ENCODE measurements around the gene ZNF507.

DNA sequence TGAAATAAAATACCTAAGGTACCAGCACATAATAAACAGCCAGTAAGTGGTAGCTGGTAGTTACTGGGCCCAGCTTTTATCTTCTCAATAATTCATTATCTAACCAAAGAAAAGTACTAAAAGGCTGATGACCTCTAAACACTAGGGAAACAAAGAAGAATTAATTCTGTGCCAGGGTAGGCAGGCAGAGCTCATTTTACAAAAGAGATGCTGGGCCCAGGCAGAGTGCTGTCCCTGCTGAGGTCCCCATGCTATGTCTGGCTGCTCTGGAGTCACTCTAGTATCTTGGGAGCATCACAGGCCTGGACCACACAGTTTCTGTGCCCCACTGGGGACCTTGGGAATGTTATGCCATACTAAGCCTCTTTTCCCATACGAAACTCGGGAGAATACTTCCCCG, 18.2 kb downstream of the ZNF507 start:
- TF ChIP-seq TAF1 (IDR thresholded peaks at IDR 0.05; ENCODE audit: low read depth, low read length), result no peak
- no peak for TF ChIP-seq ZNF274 (IDR thresholded peaks at IDR 0.05; ENCODE audit: borderline replicate concordance, extremely low read depth, low read length)
- no peak for TF ChIP-seq POLR2A (IDR thresholded peaks at IDR 0.05; ENCODE audit: control extremely low read depth in 1 of 2, low read depth in 2 of 2, low read length in 2 of 2)
- TF ChIP-seq, protein P1, sequence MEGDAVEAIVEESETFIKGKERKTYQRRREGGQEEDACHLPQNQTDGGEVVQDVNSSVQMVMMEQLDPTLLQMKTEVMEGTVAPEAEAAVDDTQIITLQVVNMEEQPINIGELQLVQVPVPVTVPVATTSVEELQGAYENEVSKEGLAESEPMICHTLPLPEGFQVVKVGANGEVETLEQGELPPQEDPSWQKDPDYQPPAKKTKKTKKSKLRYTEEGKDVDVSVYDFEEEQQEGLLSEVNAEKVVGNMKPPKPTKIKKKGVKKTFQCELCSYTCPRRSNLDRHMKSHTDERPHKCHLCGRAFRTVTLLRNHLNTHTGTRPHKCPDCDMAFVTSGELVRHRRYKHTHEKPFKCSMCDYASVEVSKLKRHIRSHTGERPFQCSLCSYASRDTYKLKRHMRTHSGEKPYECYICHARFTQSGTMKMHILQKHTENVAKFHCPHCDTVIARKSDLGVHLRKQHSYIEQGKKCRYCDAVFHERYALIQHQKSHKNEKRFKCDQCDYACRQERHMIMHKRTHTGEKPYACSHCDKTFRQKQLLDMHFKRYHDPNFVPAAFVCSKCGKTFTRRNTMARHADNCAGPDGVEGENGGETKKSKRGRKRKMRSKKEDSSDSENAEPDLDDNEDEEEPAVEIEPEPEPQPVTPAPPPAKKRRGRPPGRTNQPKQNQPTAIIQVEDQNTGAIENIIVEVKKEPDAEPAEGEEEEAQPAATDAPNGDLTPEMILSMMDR (IDR thresholded peaks at IDR 0.05; ENCODE audit: control extremely low read depth in 1 of 3, insufficient read depth in 1 of 3, low read depth in 1 of 3, low read length in 3 of 3), result no peak
- TF ChIP-seq JUN (IDR thresholded peaks at IDR 0.05; ENCODE audit: low read depth, low read length), result no peak
- TF ChIP-seq, protein P2, sequence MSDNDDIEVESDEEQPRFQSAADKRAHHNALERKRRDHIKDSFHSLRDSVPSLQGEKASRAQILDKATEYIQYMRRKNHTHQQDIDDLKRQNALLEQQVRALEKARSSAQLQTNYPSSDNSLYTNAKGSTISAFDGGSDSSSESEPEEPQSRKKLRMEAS (IDR thresholded peaks at IDR 0.05), result no peak
- no peak for TF ChIP-seq RAD21 (IDR thresholded peaks at IDR 0.05 in 1 of 2, conservative IDR thresholded peaks at IDR 0.05 in 1 of 2; ENCODE audit: low read depth in 2 of 2, low read length in 2 of 2)
- no peak for TF ChIP-seq NRF1 (IDR thresholded peaks at IDR 0.05; ENCODE audit: low read depth, low read length)
- TF ChIP-seq EGR1 (IDR thresholded peaks at IDR 0.05; ENCODE audit: borderline replicate concordance, low read depth, low read length), result no peak
- TF ChIP-seq GTF2F1 (IDR thresholded peaks at IDR 0.05; ENCODE audit: borderline replicate concordance, low read depth, low read length), result no peak
- TF ChIP-seq, protein P3, sequence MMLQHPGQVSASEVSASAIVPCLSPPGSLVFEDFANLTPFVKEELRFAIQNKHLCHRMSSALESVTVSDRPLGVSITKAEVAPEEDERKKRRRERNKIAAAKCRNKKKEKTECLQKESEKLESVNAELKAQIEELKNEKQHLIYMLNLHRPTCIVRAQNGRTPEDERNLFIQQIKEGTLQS (IDR thresholded peaks at IDR 0.05; ENCODE audit: insufficient read depth, low read depth, low read length), result no peak
- TF ChIP-seq RNF2 (IDR thresholded peaks at IDR 0.05; ENCODE audit: borderline replicate concordance, low read depth, low read length, missing control alignments, poor library complexity, severe bottlenecking), result no peak
